ENCODE data around the gene CSTB.

GRCh38 chr21:43786300-43786806, 10.2 kb upstream of the CSTB start:
- TF ChIP-seq, protein P1, sequence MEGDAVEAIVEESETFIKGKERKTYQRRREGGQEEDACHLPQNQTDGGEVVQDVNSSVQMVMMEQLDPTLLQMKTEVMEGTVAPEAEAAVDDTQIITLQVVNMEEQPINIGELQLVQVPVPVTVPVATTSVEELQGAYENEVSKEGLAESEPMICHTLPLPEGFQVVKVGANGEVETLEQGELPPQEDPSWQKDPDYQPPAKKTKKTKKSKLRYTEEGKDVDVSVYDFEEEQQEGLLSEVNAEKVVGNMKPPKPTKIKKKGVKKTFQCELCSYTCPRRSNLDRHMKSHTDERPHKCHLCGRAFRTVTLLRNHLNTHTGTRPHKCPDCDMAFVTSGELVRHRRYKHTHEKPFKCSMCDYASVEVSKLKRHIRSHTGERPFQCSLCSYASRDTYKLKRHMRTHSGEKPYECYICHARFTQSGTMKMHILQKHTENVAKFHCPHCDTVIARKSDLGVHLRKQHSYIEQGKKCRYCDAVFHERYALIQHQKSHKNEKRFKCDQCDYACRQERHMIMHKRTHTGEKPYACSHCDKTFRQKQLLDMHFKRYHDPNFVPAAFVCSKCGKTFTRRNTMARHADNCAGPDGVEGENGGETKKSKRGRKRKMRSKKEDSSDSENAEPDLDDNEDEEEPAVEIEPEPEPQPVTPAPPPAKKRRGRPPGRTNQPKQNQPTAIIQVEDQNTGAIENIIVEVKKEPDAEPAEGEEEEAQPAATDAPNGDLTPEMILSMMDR (IDR thresholded peaks at IDR 0.05), result no peak
- no peak for TF ChIP-seq POLR2A (IDR thresholded peaks at IDR 0.05)
- no peak for TF ChIP-seq POLR2AphosphoS5 (IDR thresholded peaks at IDR 0.05)

All from stomach (tissue), 4 donors.